ENCODE data around the gene TUBA4B. TPM values are rescaled to one million over a fixed set of nuclear protein-coding genes. Genes with fewer than 3 reads are reported as not detected.

Gene TUBA4B
- total RNA-seq, 4 donors from 2014 or later, result not detected

DNA sequence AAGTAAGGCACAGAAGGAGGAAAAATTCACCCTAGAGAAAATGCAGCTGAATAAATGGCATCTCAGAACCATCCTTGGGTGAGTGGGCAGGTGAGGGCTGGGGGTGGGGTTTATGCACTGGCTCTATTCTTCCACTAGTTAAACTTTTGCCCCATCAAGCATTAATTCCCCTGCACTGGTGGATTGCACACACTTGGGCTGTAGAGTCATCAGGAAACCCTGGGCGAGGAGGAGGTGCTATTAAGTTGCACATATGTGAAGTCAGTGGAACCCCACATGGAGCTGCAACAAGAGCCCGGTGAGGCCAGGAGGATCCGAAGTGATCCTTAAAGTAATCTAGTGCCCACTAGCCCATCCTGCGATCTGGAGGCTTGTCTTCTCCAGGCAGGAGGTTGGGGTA lies 19.3 kb downstream of the TUBA4B start:
- TF ChIP-seq, protein P1, sequence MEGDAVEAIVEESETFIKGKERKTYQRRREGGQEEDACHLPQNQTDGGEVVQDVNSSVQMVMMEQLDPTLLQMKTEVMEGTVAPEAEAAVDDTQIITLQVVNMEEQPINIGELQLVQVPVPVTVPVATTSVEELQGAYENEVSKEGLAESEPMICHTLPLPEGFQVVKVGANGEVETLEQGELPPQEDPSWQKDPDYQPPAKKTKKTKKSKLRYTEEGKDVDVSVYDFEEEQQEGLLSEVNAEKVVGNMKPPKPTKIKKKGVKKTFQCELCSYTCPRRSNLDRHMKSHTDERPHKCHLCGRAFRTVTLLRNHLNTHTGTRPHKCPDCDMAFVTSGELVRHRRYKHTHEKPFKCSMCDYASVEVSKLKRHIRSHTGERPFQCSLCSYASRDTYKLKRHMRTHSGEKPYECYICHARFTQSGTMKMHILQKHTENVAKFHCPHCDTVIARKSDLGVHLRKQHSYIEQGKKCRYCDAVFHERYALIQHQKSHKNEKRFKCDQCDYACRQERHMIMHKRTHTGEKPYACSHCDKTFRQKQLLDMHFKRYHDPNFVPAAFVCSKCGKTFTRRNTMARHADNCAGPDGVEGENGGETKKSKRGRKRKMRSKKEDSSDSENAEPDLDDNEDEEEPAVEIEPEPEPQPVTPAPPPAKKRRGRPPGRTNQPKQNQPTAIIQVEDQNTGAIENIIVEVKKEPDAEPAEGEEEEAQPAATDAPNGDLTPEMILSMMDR (IDR thresholded peaks at IDR 0.05), result no peak
- no peak for ATAC-seq (ENCODE audit: low FRiP score)
- no peak for DNase-seq (ENCODE audit: low spot score)

DNA sequence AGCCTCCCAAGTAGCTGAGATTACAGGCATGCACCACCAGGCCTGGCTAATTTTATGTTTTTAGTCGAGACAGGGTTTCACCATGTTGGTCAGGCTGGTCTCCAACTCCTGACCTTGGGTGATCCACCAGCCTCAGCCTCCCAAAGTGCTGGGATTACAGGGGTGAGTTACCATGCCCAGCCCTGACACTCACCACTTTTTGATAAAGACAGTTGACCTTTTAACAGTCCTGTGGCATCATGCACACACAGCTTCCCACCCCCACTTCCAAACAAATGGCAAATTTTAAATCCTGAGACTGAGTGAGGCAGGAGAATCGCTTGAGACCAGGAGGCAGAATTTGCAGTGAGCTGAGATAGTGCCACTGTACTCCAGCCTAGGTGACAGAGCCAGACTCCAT lies 20.0 kb downstream of the TUBA4B start:
- TF ChIP-seq, protein P1 (IDR thresholded peaks at IDR 0.05), result no peak
- ATAC-seq (ENCODE audit: low FRiP score), result no peak
- DNase-seq (ENCODE audit: low spot score), result no peak

DNA sequence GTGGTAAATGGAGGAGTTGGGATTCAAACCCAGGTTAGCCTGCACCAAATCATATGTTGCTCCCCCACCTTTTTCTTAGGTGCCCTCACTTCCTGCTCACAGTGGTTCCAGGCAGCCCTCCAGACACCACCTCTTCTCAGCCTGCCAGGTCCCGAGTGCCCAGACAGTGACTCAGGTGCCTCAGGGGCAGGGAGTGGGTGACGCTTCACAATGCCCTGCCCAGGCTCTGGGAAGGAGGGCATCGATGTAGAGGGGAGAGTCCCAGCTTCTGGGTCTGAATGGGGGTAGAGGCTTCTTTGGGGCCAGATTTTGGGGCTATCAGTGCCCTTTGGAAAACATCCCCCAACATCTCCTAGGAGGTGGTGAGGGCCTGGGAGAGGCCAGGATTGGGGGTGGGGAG lies 20.9 kb downstream of the TUBA4B start:
- ATAC-seq (ENCODE audit: low FRiP score), result no peak
- TF ChIP-seq, protein P1 (IDR thresholded peaks at IDR 0.05), result no peak

DNA sequence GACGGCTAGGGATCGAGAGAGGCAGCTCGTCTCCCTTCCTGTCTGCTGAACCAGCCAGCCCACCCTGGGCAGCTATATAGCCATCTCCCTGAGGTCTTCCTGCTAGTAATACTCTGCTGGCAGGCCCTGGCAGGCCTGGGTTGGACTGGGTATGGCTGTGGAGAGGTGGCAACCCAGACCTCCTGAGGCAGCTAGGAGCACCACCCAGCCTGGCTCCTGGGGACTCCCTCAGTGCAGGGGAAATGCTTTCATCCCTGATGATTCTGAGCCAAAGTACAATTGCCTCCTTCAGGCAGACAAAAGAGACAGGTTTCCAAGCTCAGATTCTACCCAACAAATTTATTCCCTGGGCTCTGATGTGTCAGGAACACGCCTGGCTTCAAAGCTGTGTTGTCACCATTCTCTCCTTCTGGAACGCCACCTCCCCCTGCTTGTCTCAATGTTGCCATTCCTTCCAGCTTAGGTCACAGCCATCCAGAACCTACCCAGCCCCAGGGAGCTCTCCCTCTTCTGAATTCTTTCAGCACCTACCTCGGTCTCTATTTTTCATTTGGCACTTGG lies 21.4 kb downstream of the TUBA4B start:
- DNase-seq (ENCODE audit: low spot score) (no peak), ATAC-seq (ENCODE audit: low FRiP score) (no peak)
- TF ChIP-seq, protein P1 (IDR thresholded peaks at IDR 0.05), result no peak

More for the DNA sequence above, 20.9 kb downstream of the TUBA4B start:
- no peak for DNase-seq (ENCODE audit: low spot score)

DNA sequence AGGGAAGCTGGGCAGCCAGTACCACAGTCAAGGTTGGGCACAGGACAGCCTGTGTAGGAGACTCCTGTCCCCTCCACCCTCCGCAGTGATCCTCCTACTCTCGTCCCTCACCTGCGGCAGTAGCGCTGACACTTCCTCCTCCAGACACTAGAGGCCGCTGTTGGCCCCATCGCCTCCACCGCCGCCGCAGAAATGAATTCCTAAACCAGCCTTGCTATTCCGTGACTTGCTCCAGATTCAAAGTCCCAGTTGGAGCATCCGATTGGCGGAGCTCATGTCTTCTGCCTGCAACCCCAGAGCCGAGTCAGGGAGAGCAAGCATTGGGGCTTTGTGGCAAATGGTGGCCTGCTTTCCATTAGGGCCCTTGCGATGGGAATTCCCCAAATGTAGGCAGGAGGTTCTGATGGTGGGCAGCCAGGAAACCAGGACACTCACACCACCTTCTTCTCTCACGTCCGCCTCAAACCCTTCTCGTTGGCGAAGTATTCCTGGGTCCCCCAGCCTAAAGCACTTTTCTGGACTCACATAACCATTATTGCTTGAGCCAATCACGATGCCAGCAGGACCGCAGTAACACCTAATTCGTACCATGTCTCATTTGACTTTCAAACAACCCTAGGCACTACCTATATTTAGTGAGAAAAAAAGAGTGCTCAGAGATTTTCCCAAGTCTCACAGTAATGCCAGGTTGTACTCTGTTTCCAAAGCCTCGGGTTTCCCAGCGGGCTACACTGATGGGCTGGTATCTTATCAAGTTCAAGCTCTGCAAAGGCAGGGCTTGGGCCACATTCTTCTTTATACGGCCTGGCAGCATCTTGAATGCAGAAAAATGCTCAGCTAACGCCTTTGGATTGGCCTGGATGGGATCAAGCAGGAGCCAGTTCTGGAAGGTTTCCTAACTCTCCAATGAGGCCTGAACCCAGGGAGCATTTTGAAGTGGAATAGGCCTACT lies 24.9 kb downstream of the TUBA4B start:
- TF ChIP-seq, protein P1 (IDR thresholded peaks at IDR 0.05), result peak in 1 of 3 donors; percentile 83
- ATAC-seq (ENCODE audit: low FRiP score) (peak; percentile 15), DNase-seq (ENCODE audit: low spot score) (peak; percentile 68)

DNA sequence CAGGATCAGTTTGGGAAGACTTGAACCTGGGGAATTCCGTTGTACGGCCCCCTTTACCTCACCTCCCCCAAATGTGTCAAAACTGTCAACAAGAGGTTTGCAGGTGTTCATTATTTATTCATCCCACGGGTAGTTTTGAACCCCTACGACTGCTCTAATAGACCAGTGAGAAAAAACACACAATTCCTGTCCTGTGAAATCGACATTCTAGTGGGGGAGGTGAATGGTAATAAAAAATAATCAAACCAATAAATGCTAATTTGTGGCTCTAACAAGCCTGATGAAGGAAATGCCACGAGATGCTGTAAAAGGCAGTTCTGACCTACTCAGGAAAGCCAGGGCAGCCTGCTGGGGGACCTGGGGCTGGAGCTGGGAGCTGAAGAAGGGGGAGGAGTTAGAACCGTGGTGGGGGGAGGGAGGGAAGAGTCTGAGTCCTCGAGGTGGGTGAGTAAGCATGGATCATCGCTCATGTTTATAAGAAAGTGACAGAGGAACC lies 25.7 kb downstream of the TUBA4B start:
- ATAC-seq (ENCODE audit: low FRiP score) (no peak), DNase-seq (ENCODE audit: low spot score) (no peak)
- TF ChIP-seq, protein P1 (IDR thresholded peaks at IDR 0.05), result no peak

Measured in omental fat pad (tissue), 4 donors.